Trophoblast cell (in vitro differentiated cells and primary cell): ENCODE results near the gene RNF182.

Source experiments
- DNase-seq, 2 donors: peaks; one replicate each; pipeline ENCODE4 v3.0.0-alpha.2; 2016
- H2AFZ ChIP-seq: 2 replicates; pipeline ENCODE4 v1.6.1; 2013; ENCODE audit warnings: low read length, moderate library complexity, mild to moderate bottlenecking; ENCODE audit not compliant: insufficient read depth, poor library complexity
- H2AK5ac ChIP-seq: 2 replicates; pipeline ENCODE4 v1.6.1; 2013; ENCODE audit warnings: mild to moderate bottlenecking, low read length
- H2BK120ac ChIP-seq: 2 replicates; pipeline ENCODE4 v1.6.1; 2013; ENCODE audit warnings: low read length, mild to moderate bottlenecking, moderate library complexity; ENCODE audit not compliant: insufficient read depth, poor library complexity
- H2BK12ac ChIP-seq: 2 replicates; pipeline ENCODE4 v1.6.1; 2013; ENCODE audit warnings: mild to moderate bottlenecking, low read length, moderate library complexity
- H2BK5ac ChIP-seq: 2 replicates; pipeline ENCODE4 v1.6.1; 2013; ENCODE audit warnings: low read length, low read depth, moderate library complexity, mild to moderate bottlenecking; ENCODE audit not compliant: poor library complexity
- H3K14ac ChIP-seq: 2 replicates; pipeline ENCODE4 v1.6.1; 2013; ENCODE audit warnings: mild to moderate bottlenecking, low read length
- H3K18ac ChIP-seq: 2 replicates; pipeline ENCODE4 v1.6.1; 2013; ENCODE audit warnings: mild to moderate bottlenecking, low read length
- H3K23ac ChIP-seq: 2 replicates; pipeline ENCODE4 v1.6.1; 2013; ENCODE audit warnings: low read length
- H3K27ac ChIP-seq: 2 replicates; pipeline ENCODE4 v1.5.1; 2013; ENCODE audit warnings: low read depth, mild to moderate bottlenecking, inconsistent platforms, low read length, moderate library complexity
- H3K27me3 ChIP-seq: 2 replicates; pipeline ENCODE4 v1.6.1; 2013; ENCODE audit warnings: inconsistent platforms, mild to moderate bottlenecking, low read length, moderate library complexity; ENCODE audit not compliant: insufficient read depth
- H3K36me3 ChIP-seq, 2 experiments: 1 replicate in 1 of 2; 2 replicates in 1 of 2; pipeline ENCODE4 v1.6.1; 2013; ENCODE audit warnings: low read length in 2 of 2, mild to moderate bottlenecking in 2 of 2, moderate library complexity in 1 of 2; ENCODE audit not compliant: insufficient read depth in 2 of 2, control insufficient read depth in 1 of 2
- H3K4ac ChIP-seq: 2 replicates; pipeline ENCODE4 v1.6.1; 2013; ENCODE audit warnings: low read depth, mild to moderate bottlenecking, low read length, moderate library complexity
- H3K4me1 ChIP-seq, 2 experiments: 1 replicate in 1 of 2; 2 replicates in 1 of 2; pipeline ENCODE4 v1.6.1; 2013; ENCODE audit warnings: low read length in 2 of 2, mild to moderate bottlenecking in 2 of 2, moderate library complexity in 1 of 2; ENCODE audit not compliant: insufficient read depth in 2 of 2, control insufficient read depth in 1 of 2
- H3K4me2 ChIP-seq: 2 replicates; pipeline ENCODE4 v1.6.1; 2013; ENCODE audit warnings: inconsistent platforms, mild to moderate bottlenecking, low read length, moderate library complexity
- H3K4me3 ChIP-seq: 2 replicates; pipeline ENCODE4 v1.5.1; 2013; ENCODE audit warnings: mild to moderate bottlenecking, low read depth, low read length, inconsistent platforms
- H3K79me1 ChIP-seq: one replicate; pipeline ENCODE4 v1.6.1; 2013; ENCODE audit warnings: low read length
- H3K79me2 ChIP-seq: 2 replicates; pipeline ENCODE4 v1.6.1; 2013; ENCODE audit warnings: low read length, mild to moderate bottlenecking; ENCODE audit not compliant: control insufficient read depth, insufficient read depth, poor library complexity
- H3K9ac ChIP-seq: 2 replicates; pipeline ENCODE4 v1.6.1; 2013; ENCODE audit warnings: mild to moderate bottlenecking, low read length
- H3K9me3 ChIP-seq: 2 replicates; pipeline ENCODE4 v1.6.1; 2013; ENCODE audit warnings: low read depth, mild to moderate bottlenecking, control low read depth, inconsistent platforms, low read length; ENCODE audit not compliant: insufficient read depth
- H4K12ac ChIP-seq: 2 replicates; pipeline ENCODE4 v1.6.1; 2013; ENCODE audit warnings: low read depth, mild to moderate bottlenecking, low read length, moderate library complexity
- H4K8ac ChIP-seq: 2 replicates; pipeline ENCODE4 v1.6.1; 2013; ENCODE audit warnings: low read depth, mild to moderate bottlenecking, low read length, moderate library complexity
- H4K91ac ChIP-seq: one replicate; pipeline ENCODE4 v1.6.1; 2013; ENCODE audit warnings: low read depth, mild to moderate bottlenecking, low read length, moderate library complexity
- WGBS: extraction: QIAGEN DNeasy Blood & Tissue Kit; methylation state at CpG from one replicate; pipeline ENCODE4 v1.1.7; 2013; ENCODE audit warnings: missing lambda C conversion rate; ENCODE audit not compliant: insufficient read length, insufficient coverage; ENCODE audit errors: extremely low coverage; 5-methylcytosine and 5-hydroxymethylcytosine counted together

RNF182 gene

DNA sequence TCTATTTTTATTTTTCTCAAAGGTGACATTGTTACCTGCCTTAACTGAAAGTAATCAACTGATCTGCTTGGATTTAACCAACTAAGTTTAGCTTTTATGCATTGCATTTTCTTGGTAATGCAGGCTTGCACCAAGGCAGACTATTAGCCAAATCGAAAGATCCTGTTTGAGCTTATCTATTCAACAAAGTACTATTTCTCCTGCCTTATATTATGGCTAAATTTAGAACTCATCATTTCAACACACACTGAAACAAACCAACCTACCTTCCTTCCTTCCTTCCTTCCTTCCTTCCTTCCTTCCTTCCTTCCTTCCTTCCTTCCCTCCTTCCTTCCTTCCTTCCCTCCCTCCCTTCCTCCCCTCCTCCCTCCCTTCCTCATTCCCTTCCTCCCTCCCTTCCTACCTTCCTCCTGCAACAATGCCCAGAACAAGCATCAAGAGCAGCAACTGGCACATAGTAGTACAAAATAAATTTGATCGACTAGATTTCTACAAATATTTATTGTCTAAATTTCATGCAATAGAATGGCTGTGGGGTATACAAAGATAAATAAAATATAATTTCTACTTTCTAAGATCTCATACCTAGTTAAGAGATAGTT, 17.0 kb upstream of the RNF182 start:
- H2AFZ ChIP-seq: no peak overlapping the region
- no peaks in the 10 kb centered on the region for H3K36me3 ChIP-seq
- H4K91ac ChIP-seq: no peak overlapping the region
- H3K14ac ChIP-seq: no peak overlapping the region
- no peak overlapping the region for H3K23ac ChIP-seq
- no peak overlapping the region for H3K4ac ChIP-seq
- H2AK5ac ChIP-seq: no peak overlapping the region
- no peak overlapping the region for H3K4me3 ChIP-seq
- H2BK120ac ChIP-seq: no peak overlapping the region
- H3K9ac ChIP-seq: no peak overlapping the region
- peaks cover 0 to 3% of the 10 kb centered on the region in 2 experiments for H3K4me1 ChIP-seq
- no peak overlapping the region for H2BK12ac ChIP-seq
- no CpG with 5 or more reads among the region's 2 CpGs for WGBS
- no peak overlapping the region for H4K8ac ChIP-seq
- no peak overlapping the region for H2BK5ac ChIP-seq
- H3K27me3 ChIP-seq: no peaks in the 10 kb centered on the region
- no peak overlapping the region for H3K18ac ChIP-seq
- no peaks in the 10 kb centered on the region for H3K9me3 ChIP-seq
- no peak for DNase-seq
- no peak overlapping the region for H3K4me2 ChIP-seq
- no peak overlapping the region for H4K12ac ChIP-seq
- H3K79me1 ChIP-seq: no peaks in the 10 kb centered on the region
- no peaks in the 10 kb centered on the region for H3K79me2 ChIP-seq
- H3K27ac ChIP-seq: no peak overlapping the region

DNA sequence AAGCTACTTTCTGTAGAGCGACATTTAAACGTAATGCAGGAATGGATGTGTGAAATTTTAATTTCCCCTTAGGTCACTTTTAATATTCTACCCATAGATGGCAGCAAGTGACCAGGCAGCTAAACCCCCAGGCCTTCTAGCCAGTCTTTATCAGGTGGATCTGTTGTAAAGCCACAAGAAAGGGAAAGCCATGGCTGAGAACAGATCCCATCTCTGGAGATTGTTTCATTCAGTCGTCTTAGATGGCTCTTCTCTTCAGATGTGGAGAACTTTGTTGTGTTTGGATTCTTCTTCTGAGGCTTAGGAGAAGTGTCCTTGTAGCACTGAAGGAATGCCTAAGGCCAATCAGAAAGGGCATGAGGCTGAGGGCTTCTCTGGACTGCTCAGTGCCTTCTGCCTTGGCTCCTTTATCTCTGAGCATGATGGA, 15.8 kb upstream of the RNF182 start:
- Histone ChIP-seq H3K23ac (no peak overlapping the region), H3K9ac (no peak overlapping the region), H3K4me1 (peaks cover 0 to 3% of the 10 kb centered on the region in 2 experiments), H3K27ac (no peak overlapping the region), H3K14ac (no peak overlapping the region), H2BK5ac (no peak overlapping the region), H3K9me3 (no peaks in the 10 kb centered on the region), H2BK12ac (no peak overlapping the region), H3K79me2 (no peaks in the 10 kb centered on the region), H3K79me1 (no peaks in the 10 kb centered on the region), H4K91ac (no peak overlapping the region), H4K12ac (no peak overlapping the region), H3K27me3 (no peaks in the 10 kb centered on the region), H4K8ac (no peak overlapping the region), H3K36me3 (no peaks in the 10 kb centered on the region), H3K4me2 (no peak overlapping the region), H3K18ac (no peak overlapping the region), H2BK120ac (no peak overlapping the region), H3K4ac (no peak overlapping the region), H2AK5ac (no peak overlapping the region), H3K4me3 (no peak overlapping the region), H2AFZ (no peak overlapping the region)
- WGBS: no CpG with 5 or more reads among the region's 3 CpGs
- DNase-seq: peak; percentile 59 to 83

DNA sequence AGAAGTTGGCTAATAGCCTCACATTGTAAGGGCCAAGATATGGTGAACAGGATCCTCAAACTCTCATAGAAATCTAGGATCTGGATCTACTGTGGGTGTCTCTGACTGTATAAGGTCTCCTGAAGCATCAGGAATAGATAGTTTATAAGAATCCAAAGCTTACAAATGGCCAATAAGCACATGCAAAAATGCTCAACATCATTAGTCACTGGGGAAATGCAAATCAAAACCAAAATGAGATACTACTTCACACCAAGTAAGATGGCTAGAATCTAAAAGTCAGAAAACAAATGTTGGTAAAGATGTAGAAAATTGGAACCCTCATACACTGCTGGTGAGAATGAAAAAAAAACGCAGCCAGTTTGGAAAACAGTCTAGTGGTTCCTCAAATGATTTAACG, 14.3 kb upstream of the RNF182 start:
- Histone ChIP-seq H3K36me3 (no peaks in the 10 kb centered on the region), H3K9ac (no peak overlapping the region), H2BK5ac (no peak overlapping the region), H3K4me1 (peaks cover 0 to 3% of the 10 kb centered on the region in 2 experiments), H2BK120ac (no peak overlapping the region), H3K27me3 (no peaks in the 10 kb centered on the region), H4K12ac (no peak overlapping the region), H3K27ac (no peak overlapping the region), H3K14ac (no peak overlapping the region), H3K4me2 (no peak overlapping the region), H3K79me1 (no peaks in the 10 kb centered on the region), H4K8ac (no peak overlapping the region), H2BK12ac (no peak overlapping the region), H4K91ac (no peak overlapping the region), H3K79me2 (no peaks in the 10 kb centered on the region), H3K9me3 (no peaks in the 10 kb centered on the region), H2AFZ (no peak overlapping the region), H3K4ac (no peak overlapping the region), H3K4me3 (no peak overlapping the region), H2AK5ac (no peak overlapping the region), H3K18ac (no peak overlapping the region), H3K23ac (no peak overlapping the region)
- DNase-seq: no peak
- no CpG with 5 or more reads among the region's 2 CpGs for WGBS

DNA sequence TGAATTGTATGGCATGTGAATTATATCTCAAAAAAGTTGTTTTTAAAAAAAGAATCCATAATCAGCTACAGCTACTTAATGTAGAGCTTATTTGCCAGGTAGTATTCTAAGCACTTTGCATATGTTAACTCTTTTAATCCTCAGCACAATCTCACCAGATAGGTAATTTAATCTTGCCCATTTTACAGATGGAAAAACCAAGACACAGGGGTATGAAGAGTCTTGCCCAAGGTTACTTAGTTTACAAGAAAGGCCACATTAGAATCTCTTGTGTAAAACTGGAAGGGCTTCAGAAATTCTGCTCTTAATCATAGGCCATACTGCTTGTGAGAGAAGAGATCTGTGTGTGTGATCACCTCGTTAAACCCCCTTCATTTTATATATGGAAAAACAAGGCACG, 13.4 kb upstream of the RNF182 start:
- Histone ChIP-seq H3K9ac (no peak overlapping the region), H2AFZ (no peak overlapping the region), H3K36me3 (no peaks in the 10 kb centered on the region), H2BK12ac (no peak overlapping the region), H3K27me3 (no peaks in the 10 kb centered on the region), H4K91ac (no peak overlapping the region), H3K9me3 (no peaks in the 10 kb centered on the region), H3K79me1 (no peaks in the 10 kb centered on the region), H3K4me2 (no peak overlapping the region), H3K23ac (no peak overlapping the region), H3K18ac (no peak overlapping the region), H3K4me1 (peaks cover 0 to 3% of the 10 kb centered on the region in 2 experiments), H3K4me3 (no peak overlapping the region), H3K14ac (no peak overlapping the region), H3K4ac (no peak overlapping the region), H3K27ac (no peak overlapping the region), H4K12ac (no peak overlapping the region), H2AK5ac (no peak overlapping the region), H4K8ac (no peak overlapping the region), H3K79me2 (no peaks in the 10 kb centered on the region), H2BK120ac (no peak overlapping the region), H2BK5ac (no peak overlapping the region)
- DNase-seq: no peak
- WGBS: no CpG with 5 or more reads among the region's 2 CpGs
